K562 (cell line): ENCODE data around the gene BOLA3.
"Not testable (repeated sequence)": the region's sequence is repeated elsewhere in the genome, so short reads cannot be mapped to it uniquely, and the experiment has no call there.

ENCODE experiments used
- AFF4 ChIP-seq: sonication (generic); formaldehyde crosslinking; IDR thresholded peaks from 2 replicates; pipeline ENCODE4 v1.8.0; 2023; ENCODE audit warnings: mild to moderate bottlenecking, missing genetic modification reagents
- CHCHD3 ChIP-seq: fragments of 250-450 bp; sonication (Bioruptor Pico); IDR thresholded peaks from 2 replicates; pipeline ENCODE4 v2.1.2; 2022; ENCODE audit warnings: mild to moderate bottlenecking
- E2F1 ChIP-seq: sonication (generic); formaldehyde crosslinking; IDR thresholded peaks from 2 replicates; pipeline ENCODE4 v1.8.1; 2023; ENCODE audit warnings: mild to moderate bottlenecking, missing genetic modification reagents, moderate library complexity
- FOXA1 ChIP-seq: fragments of 450-650 bp; IDR thresholded peaks from 2 replicates; pipeline ENCODE4 v1.6.1; 2016; ENCODE audit warnings: mild to moderate bottlenecking, borderline replicate concordance
- PHF21A ChIP-seq: fragments of 450-650 bp; IDR thresholded peaks from 2 replicates; pipeline ENCODE4 v1.6.1; 2017; ENCODE audit warnings: low read depth, borderline replicate concordance
- POLR2A ChIP-seq: fragments of 450-650 bp; conservative IDR thresholded peaks from 2 replicates; pipeline ENCODE4 v1.6.1; 2016
- PRMT5 ChIP-seq: sonication (generic); formaldehyde crosslinking; IDR thresholded peaks from 2 replicates; pipeline ENCODE4 v1.5.0; 2020; ENCODE audit warnings: missing genetic modification reagents
- RAD21 ChIP-seq, 2 experiments: fragments of 250-450 bp in 1 of 2; fragments of 450-650 bp in 1 of 2; sonication (Bioruptor Pico) in 1 of 2; formaldehyde crosslinking in 1 of 2; IDR thresholded peaks in 1 of 2; conservative IDR thresholded peaks in 1 of 2; 2 replicates each; pipeline versions ENCODE4 v1.4.0 to v1.8.0; 2020 to 2022; ENCODE audit warnings: mild to moderate bottlenecking in 2 of 2, moderate library complexity in 1 of 2
- RCOR1 ChIP-seq, 2 experiments: IDR thresholded peaks; 2 replicates each; pipeline ENCODE4 v1.6.1; 2012; ENCODE audit warnings: low read depth in 2 of 2, low read length in 2 of 2, borderline replicate concordance in 1 of 2, improper control_type of control experiment in 1 of 2
- SP1 ChIP-seq: sonication (generic); formaldehyde crosslinking; IDR thresholded peaks from 2 replicates; pipeline ENCODE4 v1.8.1; 2022; ENCODE audit warnings: mild to moderate bottlenecking, missing genetic modification reagents
- TBP ChIP-seq: optimal IDR thresholded peaks from 2 replicates; pipeline ENCODE3; 2011; ENCODE audit warnings: low read depth, low read length, improper control_type of control experiment
- TF ChIP-seq, protein P1 (sequence below): fragments of 250-450 bp; sonication (Bioruptor Pico); IDR thresholded peaks from 2 replicates; pipeline ENCODE4 v1.8.0; 2021; ENCODE audit warnings: moderate library complexity, mild to moderate bottlenecking, inconsistent platforms
- TF ChIP-seq, protein P2 (sequence below), 3 experiments: IDR thresholded peaks in 2 of 3; conservative IDR thresholded peaks in 1 of 3; 2 replicates each; pipeline ENCODE4 v1.5.1; 2011 to 2012; ENCODE audit warnings: low read length in 3 of 3, mild to moderate bottlenecking in 3 of 3, control low read depth in 2 of 3, improper control_type of control experiment in 1 of 3, inconsistent platforms in 1 of 3, low read depth in 1 of 3, mixed read lengths in 1 of 3, moderate library complexity in 1 of 3; ENCODE audit not compliant: insufficient read depth in 2 of 3

DNA sequence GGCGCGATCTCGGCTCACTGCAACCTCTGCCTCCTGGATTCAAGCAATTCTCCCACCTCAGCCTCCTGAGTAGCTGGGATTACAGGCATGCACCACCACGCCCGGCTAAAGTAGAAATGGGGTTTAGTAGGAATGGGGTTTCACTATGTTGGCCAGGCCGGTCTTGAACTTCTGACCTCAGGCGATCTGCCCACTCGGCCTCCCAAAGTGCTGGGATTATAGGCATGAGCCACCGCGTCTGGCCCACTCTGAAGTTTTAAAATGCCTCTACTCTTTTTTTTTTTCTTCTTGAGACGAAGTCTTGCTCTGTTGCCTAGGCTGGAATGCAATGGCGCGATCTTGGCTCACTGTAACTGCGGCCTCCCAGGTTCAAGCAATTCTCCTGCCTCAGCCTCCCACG lies 39.0 kb upstream of the BOLA3 start:
- TF ChIP-seq RCOR1 (IDR thresholded peaks at IDR 0.05; ENCODE audit: borderline replicate concordance in 1 of 2, low read depth in 2 of 2, low read length in 2 of 2); POLR2A; SP1 (CRISPR knock-in tag); PRMT5 (CRISPR knock-in tag); TBP; AFF4 (CRISPR knock-in tag); E2F1 (CRISPR knock-in tag); RAD21 (CRISPR knock-in tag; conservative IDR thresholded peaks at IDR 0.05 in 1 of 2, IDR thresholded peaks at IDR 0.05 in 1 of 2); FOXA1; CHCHD3 (CRISPR knock-in tag); PHF21A: not testable (repeated sequence)
- TF ChIP-seq, protein P1, sequence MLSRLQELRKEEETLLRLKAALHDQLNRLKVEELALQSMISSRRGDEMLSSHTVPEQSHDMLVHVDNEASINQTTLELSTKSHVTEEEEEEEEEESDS, result not testable (repeated sequence)
- TF ChIP-seq, protein P2, sequence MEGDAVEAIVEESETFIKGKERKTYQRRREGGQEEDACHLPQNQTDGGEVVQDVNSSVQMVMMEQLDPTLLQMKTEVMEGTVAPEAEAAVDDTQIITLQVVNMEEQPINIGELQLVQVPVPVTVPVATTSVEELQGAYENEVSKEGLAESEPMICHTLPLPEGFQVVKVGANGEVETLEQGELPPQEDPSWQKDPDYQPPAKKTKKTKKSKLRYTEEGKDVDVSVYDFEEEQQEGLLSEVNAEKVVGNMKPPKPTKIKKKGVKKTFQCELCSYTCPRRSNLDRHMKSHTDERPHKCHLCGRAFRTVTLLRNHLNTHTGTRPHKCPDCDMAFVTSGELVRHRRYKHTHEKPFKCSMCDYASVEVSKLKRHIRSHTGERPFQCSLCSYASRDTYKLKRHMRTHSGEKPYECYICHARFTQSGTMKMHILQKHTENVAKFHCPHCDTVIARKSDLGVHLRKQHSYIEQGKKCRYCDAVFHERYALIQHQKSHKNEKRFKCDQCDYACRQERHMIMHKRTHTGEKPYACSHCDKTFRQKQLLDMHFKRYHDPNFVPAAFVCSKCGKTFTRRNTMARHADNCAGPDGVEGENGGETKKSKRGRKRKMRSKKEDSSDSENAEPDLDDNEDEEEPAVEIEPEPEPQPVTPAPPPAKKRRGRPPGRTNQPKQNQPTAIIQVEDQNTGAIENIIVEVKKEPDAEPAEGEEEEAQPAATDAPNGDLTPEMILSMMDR (IDR thresholded peaks at IDR 0.05 in 2 of 3, conservative IDR thresholded peaks at IDR 0.05 in 1 of 3; ENCODE audit: insufficient read depth in 2 of 3, low read depth in 1 of 3, low read length in 3 of 3), result not testable (repeated sequence)
